KG1 (cell line): ENCODE results near the gene OR12D3.
"Not testable (repeated sequence)": the region's sequence is repeated elsewhere in the genome, so short reads cannot be mapped to it uniquely, and the experiment has no call there.

Experiments used
- DNase-seq: peaks from one replicate; lab custom pipeline; 2025; lab: John Stamatoyannopoulos, UW

The OR12D3 gene

GRCh38 chr6:29375191-29375590, at the start of gene OR12D3:
OR12D3 (minus strand) TSS chr6:29375291; CDS start chr6:29375287, 4 bp downstream.
- DNase-seq: no peak

DNA sequence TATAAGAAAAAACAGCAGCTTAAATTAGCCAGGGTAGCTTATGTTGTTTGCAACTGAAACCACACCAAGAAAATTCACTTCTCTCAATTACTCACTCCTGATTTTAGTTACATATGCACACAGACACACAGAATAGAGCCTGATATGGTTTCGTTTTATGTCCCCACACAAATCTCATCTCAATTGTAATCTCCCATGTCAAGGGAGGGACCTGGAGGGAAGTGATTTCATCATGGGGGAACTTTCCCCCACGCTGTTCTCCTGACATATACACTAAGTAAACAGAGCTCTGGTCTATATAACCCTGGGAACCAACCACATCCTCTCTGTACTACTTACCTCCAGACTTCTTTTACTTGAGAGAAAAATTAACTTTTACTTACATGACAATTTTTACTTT, 49.5 kb upstream of the OR12D3 start:
- no peak for DNase-seq

DNA sequence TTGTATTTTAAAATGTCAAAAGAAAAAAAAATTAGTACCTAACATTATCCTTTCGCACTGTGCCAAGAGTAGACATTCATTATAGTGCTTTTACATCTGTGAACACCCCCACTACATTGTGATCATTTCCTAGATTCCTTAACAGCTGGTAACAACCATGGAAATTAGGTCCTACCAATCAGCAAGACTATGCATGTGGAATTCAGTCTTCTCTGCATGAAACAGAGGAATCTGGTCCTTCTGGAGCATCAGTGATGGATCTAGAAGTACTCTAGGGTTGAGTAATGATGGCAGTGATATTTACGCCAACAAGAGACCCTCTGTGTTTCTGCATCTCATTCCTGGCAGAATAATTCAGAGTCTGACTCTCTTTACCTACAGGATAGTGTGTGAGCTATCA, 49.1 kb upstream of the OR12D3 start:
- DNase-seq: no peak

DNA sequence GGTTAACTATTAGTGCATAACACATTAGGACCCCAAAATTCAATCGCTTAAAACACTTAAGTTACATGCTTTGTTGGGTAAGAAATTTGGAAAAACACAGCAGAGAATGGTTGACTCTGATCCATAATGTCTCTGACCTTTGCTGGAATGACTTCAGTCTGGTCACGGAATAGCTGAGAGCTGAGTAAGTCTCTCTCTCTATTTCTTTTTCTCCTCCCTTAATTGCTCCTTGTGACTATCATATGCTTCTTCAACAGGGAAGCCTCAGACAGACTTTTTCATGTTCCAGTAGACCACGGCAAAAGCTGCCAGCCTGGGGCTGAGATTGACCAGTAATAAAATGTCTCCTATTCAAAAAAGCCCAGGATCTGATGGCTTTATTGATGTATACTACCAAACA, 44.4 kb upstream of the OR12D3 start:
- no peak for DNase-seq

DNA sequence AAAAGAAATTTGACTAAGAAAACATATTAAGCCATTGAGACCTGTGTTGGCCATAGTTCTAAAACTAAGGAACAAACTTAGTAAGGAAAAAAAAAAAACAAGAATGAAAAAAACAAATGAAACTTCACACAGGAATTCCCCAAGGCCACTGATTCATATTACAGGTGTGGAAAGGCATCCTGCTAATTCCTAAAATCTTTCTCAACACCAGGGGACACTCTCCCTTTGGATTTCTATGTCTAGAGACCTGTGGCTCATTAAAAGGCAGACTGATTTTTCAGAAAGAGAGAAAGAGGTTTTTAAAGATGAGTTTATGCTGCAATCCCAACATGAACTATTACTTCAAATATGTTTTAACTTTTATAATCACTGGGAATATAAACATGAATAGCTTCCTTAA, 39.5 kb upstream of the OR12D3 start, which contains the start of gene OR12D1:
TSS of gene OR12D1 (plus strand) at position 341 of the 400 bp plus-strand sequence.
- no peak for DNase-seq

DNA sequence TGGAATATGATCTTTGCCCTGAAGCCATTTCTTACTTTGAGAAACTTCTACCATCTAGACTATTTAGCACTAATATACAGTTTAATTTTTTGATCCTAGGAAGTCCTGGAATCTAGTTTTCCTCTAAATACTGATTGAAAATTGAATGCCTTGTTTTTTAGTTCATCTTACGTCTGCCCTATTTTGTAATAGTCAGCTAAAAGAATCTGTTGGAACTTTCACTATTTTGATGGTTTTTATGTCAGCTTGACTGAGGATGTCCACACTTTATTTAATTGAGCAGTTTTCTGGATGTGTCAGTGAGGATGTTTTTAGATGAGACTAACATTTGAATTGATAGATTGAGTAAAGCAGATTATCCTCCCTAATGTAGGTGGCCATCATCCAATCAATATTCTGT, 28.7 kb upstream of the OR12D3 start:
- no peak for DNase-seq

- no peak for DNase-seq
Measured at GRCh38 chr6:29399525-29399924, 24.4 kb upstream of the OR12D3 start.

DNA sequence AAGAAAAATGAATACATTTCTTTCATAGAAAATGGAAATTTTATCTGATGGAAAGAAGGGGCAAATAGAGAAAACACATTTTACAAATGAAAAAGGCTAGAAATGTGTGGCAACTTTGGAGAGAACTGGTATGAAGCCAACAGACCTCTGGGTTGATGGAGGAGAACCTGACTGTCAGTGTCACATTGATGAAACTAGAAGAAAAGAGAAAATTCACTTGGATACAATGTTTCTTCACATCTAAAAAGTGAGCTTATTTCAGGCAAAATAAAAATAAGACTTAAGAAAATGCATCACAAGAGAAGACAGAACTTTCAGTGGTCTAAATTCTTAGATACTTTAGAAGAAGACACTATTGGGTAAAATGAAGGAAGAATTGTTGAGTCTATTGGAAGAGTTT, 20.2 kb upstream of the OR12D3 start, which contains the start of gene OR12D2:
TSS of gene OR12D2 (plus strand) at position 301 of the 400 bp plus-strand sequence. CDS start 1,069 bp downstream, outside the sequence.
- DNase-seq: no peak

DNA sequence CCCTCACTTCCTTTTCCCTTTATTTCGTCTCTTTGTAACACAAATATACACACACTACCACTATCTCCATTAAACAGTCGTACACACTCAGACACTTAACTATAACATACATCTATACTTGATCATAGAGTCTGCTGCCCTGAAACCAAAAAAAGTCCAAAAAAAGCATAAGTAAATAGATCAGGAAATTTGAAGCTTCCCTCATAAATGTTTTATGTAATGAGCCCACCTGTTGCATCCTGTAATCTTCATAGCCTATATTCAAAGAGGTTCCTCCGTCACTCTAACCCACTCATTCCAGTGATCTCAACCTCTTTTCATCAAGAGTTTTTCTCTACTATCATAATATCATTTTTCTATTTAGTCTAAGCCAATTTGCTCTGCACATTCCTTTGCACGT, 13.4 kb upstream of the OR12D3 start:
- DNase-seq: no peak

- no peak for DNase-seq
Measured at GRCh38 chr6:29376003-29376402, 912 bp upstream of the OR12D3 start.

DNA sequence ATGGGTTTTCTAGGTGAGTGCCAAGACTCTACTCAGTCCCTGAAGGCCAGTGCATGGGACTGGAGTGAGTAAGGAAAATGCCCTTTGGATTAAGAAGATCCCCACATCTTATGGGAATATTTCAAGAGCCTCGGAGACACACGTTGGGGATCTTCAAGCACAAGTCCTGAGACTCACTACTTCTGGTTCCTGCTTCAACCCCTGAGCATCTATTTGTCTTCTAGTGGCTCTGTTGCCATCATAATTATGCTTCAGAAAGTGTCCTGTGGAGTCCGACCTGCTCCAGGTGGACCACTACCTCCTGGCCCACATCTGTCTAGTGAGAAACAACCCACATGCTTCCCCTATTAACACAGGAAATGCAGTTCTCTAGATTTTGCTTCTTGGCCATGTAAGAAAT, 6.3 kb downstream of the OR12D3 start, which contains the start of gene OR5V1:
TSS of gene OR5V1 (minus strand) at position 101 of the 400 bp plus-strand sequence. CDS start 12,670 bp downstream, outside the sequence.
- no peak for DNase-seq

DNA sequence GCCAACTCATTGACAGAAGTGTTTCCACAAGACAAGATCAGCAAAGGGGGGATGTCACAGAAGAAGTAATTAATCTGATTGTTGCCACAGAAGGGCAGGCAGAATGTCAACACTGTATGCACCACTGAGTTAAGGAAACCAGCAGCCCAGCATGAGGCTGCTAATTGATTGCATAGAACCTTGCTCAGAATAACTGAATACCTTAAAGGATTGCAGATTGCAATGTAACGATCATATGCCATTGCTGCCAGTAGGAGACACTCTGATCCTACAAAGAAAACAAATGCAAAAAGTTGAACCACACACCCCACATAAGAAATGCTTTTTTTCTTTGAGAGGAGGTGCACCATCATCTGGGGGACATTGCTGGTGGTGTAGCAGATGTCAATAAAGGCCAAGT, 19.5 kb downstream of the OR12D3 start:
- DNase-seq: no peak

DNA sequence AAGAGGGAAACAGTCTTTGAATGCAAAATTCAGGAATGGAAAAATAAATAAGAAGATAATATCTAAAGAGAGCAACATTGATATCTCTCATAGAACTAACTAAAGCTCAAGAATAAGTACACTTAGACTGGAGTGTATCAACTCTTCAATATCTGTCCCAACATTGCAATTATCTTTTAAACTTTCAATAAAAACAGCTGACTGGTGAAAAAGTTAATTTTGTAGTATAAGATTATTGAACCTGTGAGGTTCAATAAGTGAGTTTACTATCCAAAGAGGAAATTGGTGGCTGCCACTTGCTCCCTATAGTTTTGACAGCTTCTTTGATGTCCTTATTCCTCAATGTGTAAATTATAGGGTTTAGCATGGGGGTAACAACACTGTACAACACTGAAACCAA, 20.1 kb downstream of the OR12D3 start:
- no peak for DNase-seq

DNA sequence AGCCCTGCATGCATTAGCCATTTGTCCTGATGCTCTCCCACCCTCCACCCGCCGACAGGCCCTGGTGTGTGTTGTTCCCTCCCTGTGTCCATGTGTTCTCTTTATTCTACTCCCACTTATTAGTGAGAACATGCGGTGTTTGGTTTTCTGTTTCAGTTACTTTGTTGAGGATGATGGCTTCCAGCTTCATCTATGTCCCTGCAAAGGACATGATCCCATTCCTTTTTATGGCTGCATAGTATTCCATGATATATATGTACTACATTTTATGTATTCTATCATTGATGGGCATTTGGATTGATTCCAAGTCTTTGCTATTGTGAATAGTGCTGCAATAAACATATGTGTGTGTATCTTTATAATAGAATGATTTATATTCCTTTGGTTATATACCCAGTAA, 25.7 kb downstream of the OR12D3 start:
- DNase-seq: not testable (repeated sequence)

- no peak for DNase-seq
Measured at GRCh38 chr6:29345380-29345779, 29.7 kb downstream of the OR12D3 start.

- no peak for DNase-seq
Measured at GRCh38 chr6:29336269-29336668, 38.8 kb downstream of the OR12D3 start.

DNA sequence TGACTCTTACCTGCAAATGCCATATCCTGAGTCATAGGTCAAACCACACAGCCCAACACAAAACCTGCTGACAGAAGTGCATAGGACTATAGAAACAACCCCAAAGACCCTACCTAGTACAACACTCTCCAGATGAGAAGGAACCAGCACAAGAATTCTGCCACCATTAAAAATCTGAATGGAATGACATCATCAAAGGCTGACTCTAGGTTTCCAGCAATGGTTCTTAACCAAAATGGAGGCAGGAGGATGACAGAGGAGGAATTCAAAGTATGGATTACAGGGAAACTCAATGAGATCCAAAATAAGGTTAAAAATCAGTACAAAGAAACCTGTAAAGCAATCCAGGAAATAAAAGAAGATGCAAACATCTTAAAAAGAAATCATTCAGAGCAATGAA, 42.4 kb downstream of the OR12D3 start:
- DNase-seq: no peak

- DNase-seq: no peak
Measured at GRCh38 chr6:29325777-29326176, 49.3 kb downstream of the OR12D3 start.
